ENCODE results near the gene ZCCHC10. TPM values are rescaled to one million over a fixed set of nuclear protein-coding genes. Genes with fewer than 3 reads are reported as not detected.

Gene ZCCHC10
- total RNA-seq (10 to 100 TPM; 16.9 to 18.4 TPM), polyA plus RNA-seq (ENCODE audit: insufficient read length in 2 of 2) (10 to 100 TPM; 22.7 to 25.4 TPM)
- long read RNA-seq, donor 1, transcript ZCCHC10-201 (4 exons, 2,178 nt), result major isoform, 12 of 26 reads
- long read RNA-seq, donor 1, partial matches to known transcripts, result 7 of 26 reads
- long read RNA-seq, donor 1, other reads (novel, unspliced or antisense), result 0 of 26 reads
- long read RNA-seq, donor 2, transcript ZCCHC10-201 (4 exons, 2,178 nt), result major isoform, 5 of 6 reads
- long read RNA-seq, donor 2, partial matches to known transcripts, result 0 of 6 reads
- long read RNA-seq, donor 2, other reads (novel, unspliced or antisense), result 0 of 6 reads
- long read RNA-seq, donor 3, partial matches to known transcripts, result 0 of 5 reads
- long read RNA-seq, donor 3, other reads (novel, unspliced or antisense), result 0 of 5 reads
- long read RNA-seq, donor 4, transcript ZCCHC10-201 (4 exons, 2,178 nt), result major isoform, 17 of 72 reads
- long read RNA-seq, donor 4, partial matches to known transcripts, result 47 of 72 reads
- long read RNA-seq, donor 4, other reads (novel, unspliced or antisense), result 0 of 72 reads

- Histone ChIP-seq H3K4me1 (ENCODE audit: control insufficient read depth, insufficient read depth, low read length) (peaks cover 5% of the 10 kb centered on the region), H3K36me3 (ENCODE audit: control insufficient read depth, insufficient read depth, low read length) (peaks cover 7% of the 10 kb centered on the region), H3K9me3 (ENCODE audit: control insufficient read depth, insufficient read depth, low read length) (no peaks in the 10 kb centered on the region), H3K27ac (ENCODE audit: low read depth, low read length) (peak within 1 kb of the TSS; percentile 96), H3K27me3 (ENCODE audit: control insufficient read depth, insufficient read depth, low read length) (no peaks in the 10 kb centered on the region), H3K4me3 (ENCODE audit: low read depth, low read length) (peak within 1 kb of the TSS; percentile 94)
- DNase-seq (ENCODE audit: low read depth in 4 of 6, low spot score in 6 of 6), result peak; percentile 88 to 99 (median 94)
- 0% methylated on average over 46 of the region's 53 CpGs for whole genome bisulfite sequencing (ENCODE audit: insufficient coverage)
Observed at GRCh38 chr5:133025804-133026663, at the start of gene ZCCHC10. TSS of gene ZCCHC10 (minus strand) at chr5:133026549. CDS start at chr5:133026537, 12 bp downstream.

GRCh38 chr5:133075572-133076536 lies 49.5 kb upstream of the ZCCHC10 start:
- no peak for DNase-seq (ENCODE audit: low read depth in 4 of 6, low spot score in 6 of 6)
- H3K9me3 ChIP-seq (ENCODE audit: control insufficient read depth, insufficient read depth, low read length), result no peaks in the 10 kb centered on the region
- H3K4me1 ChIP-seq (ENCODE audit: control insufficient read depth, insufficient read depth, low read length), result no peaks in the 10 kb centered on the region
- H3K27me3 ChIP-seq (ENCODE audit: control insufficient read depth, insufficient read depth, low read length), result no peaks in the 10 kb centered on the region
- H3K36me3 ChIP-seq (ENCODE audit: control insufficient read depth, insufficient read depth, low read length), result peaks cover 22% of the 10 kb centered on the region
- no peak overlapping the region for H3K27ac ChIP-seq (ENCODE audit: low read depth, low read length)
- WGBS (ENCODE audit: insufficient coverage), result 77% methylated on average over 2 of the region's 7 CpGs
- no peak overlapping the region for H3K4me3 ChIP-seq (ENCODE audit: low read depth, low read length)

GRCh38 chr5:133072021-133072420 lies 45.7 kb upstream of the ZCCHC10 start:
- no peaks in the 10 kb centered on the region for H3K27me3 ChIP-seq (ENCODE audit: control insufficient read depth, insufficient read depth, low read length)
- WGBS (ENCODE audit: insufficient coverage), result 64% methylated on average over 3 of the region's 4 CpGs
- H3K4me3 ChIP-seq (ENCODE audit: low read depth, low read length), result no peak overlapping the region
- H3K9me3 ChIP-seq (ENCODE audit: control insufficient read depth, insufficient read depth, low read length), result no peaks in the 10 kb centered on the region
- H3K4me1 ChIP-seq (ENCODE audit: control insufficient read depth, insufficient read depth, low read length), result no peaks in the 10 kb centered on the region
- H3K27ac ChIP-seq (ENCODE audit: low read depth, low read length), result no peak overlapping the region
- no peak for DNase-seq (ENCODE audit: low read depth in 4 of 6, low spot score in 6 of 6)
- peaks cover 36% of the 10 kb centered on the region for H3K36me3 ChIP-seq (ENCODE audit: control insufficient read depth, insufficient read depth, low read length)

- WGBS (ENCODE audit: insufficient coverage), result no CpG with 5 or more reads among the region's 2 CpGs
- Histone ChIP-seq H3K27ac (ENCODE audit: low read depth, low read length) (no peak overlapping the region), H3K4me3 (ENCODE audit: low read depth, low read length) (no peak overlapping the region), H3K36me3 (ENCODE audit: control insufficient read depth, insufficient read depth, low read length) (peaks cover 25% of the 10 kb centered on the region), H3K4me1 (ENCODE audit: control insufficient read depth, insufficient read depth, low read length) (no peaks in the 10 kb centered on the region), H3K27me3 (ENCODE audit: control insufficient read depth, insufficient read depth, low read length) (no peaks in the 10 kb centered on the region), H3K9me3 (ENCODE audit: control insufficient read depth, insufficient read depth, low read length) (no peaks in the 10 kb centered on the region)
- DNase-seq (ENCODE audit: low read depth in 4 of 6, low spot score in 6 of 6), result no peak
Observed at GRCh38 chr5:133066045-133066444, 39.7 kb upstream of the ZCCHC10 start.

- Histone ChIP-seq H3K27ac (ENCODE audit: low read depth, low read length) (no peak overlapping the region), H3K4me3 (ENCODE audit: low read depth, low read length) (no peak overlapping the region), H3K27me3 (ENCODE audit: control insufficient read depth, insufficient read depth, low read length) (no peaks in the 10 kb centered on the region), H3K36me3 (ENCODE audit: control insufficient read depth, insufficient read depth, low read length) (peaks cover 20% of the 10 kb centered on the region), H3K9me3 (ENCODE audit: control insufficient read depth, insufficient read depth, low read length) (no peaks in the 10 kb centered on the region), H3K4me1 (ENCODE audit: control insufficient read depth, insufficient read depth, low read length) (no peaks in the 10 kb centered on the region)
- 86% methylated on average over 1 of the region's 1 CpG for WGBS (ENCODE audit: insufficient coverage)
- DNase-seq (ENCODE audit: low read depth in 4 of 6, low spot score in 6 of 6), result no peak
Observed at GRCh38 chr5:133065471-133065870, 39.1 kb upstream of the ZCCHC10 start.

- WGBS (ENCODE audit: insufficient coverage), result 94% methylated on average over 3 of the region's 10 CpGs
- Histone ChIP-seq H3K4me3 (ENCODE audit: low read depth, low read length) (no peak overlapping the region), H3K27ac (ENCODE audit: low read depth, low read length) (no peak overlapping the region), H3K4me1 (ENCODE audit: control insufficient read depth, insufficient read depth, low read length) (no peaks in the 10 kb centered on the region), H3K9me3 (ENCODE audit: control insufficient read depth, insufficient read depth, low read length) (no peaks in the 10 kb centered on the region), H3K27me3 (ENCODE audit: control insufficient read depth, insufficient read depth, low read length) (no peaks in the 10 kb centered on the region), H3K36me3 (ENCODE audit: control insufficient read depth, insufficient read depth, low read length) (peaks cover 9% of the 10 kb centered on the region)
- no peak for DNase-seq (ENCODE audit: low read depth in 4 of 6, low spot score in 6 of 6)
Observed at GRCh38 chr5:133063965-133064364, 37.6 kb upstream of the ZCCHC10 start.

- H3K9me3 ChIP-seq (ENCODE audit: control insufficient read depth, insufficient read depth, low read length), result no peaks in the 10 kb centered on the region
- no peaks in the 10 kb centered on the region for H3K27me3 ChIP-seq (ENCODE audit: control insufficient read depth, insufficient read depth, low read length)
- H3K27ac ChIP-seq (ENCODE audit: low read depth, low read length), result no peak overlapping the region
- H3K36me3 ChIP-seq (ENCODE audit: control insufficient read depth, insufficient read depth, low read length), result peaks cover 3% of the 10 kb centered on the region
- no peaks in the 10 kb centered on the region for H3K4me1 ChIP-seq (ENCODE audit: control insufficient read depth, insufficient read depth, low read length)
- H3K4me3 ChIP-seq (ENCODE audit: low read depth, low read length), result no peak overlapping the region
- WGBS (ENCODE audit: insufficient coverage), result 67% methylated on average over 1 of the region's 1 CpG
- no peak for DNase-seq (ENCODE audit: low read depth in 4 of 6, low spot score in 6 of 6)
Observed at GRCh38 chr5:133062276-133062675, 35.9 kb upstream of the ZCCHC10 start.

GRCh38 chr5:133059621-133060020 lies 33.3 kb upstream of the ZCCHC10 start:
- Histone ChIP-seq H3K4me3 (ENCODE audit: low read depth, low read length) (no peak overlapping the region), H3K36me3 (ENCODE audit: control insufficient read depth, insufficient read depth, low read length) (no peaks in the 10 kb centered on the region), H3K4me1 (ENCODE audit: control insufficient read depth, insufficient read depth, low read length) (no peaks in the 10 kb centered on the region), H3K27me3 (ENCODE audit: control insufficient read depth, insufficient read depth, low read length) (no peaks in the 10 kb centered on the region), H3K27ac (ENCODE audit: low read depth, low read length) (no peak overlapping the region), H3K9me3 (ENCODE audit: control insufficient read depth, insufficient read depth, low read length) (no peaks in the 10 kb centered on the region)
- no peak for DNase-seq (ENCODE audit: low read depth in 4 of 6, low spot score in 6 of 6)
- no CpG with 5 or more reads among the region's 3 CpGs for WGBS (ENCODE audit: insufficient coverage)

GRCh38 chr5:133056891-133057290 lies 30.5 kb upstream of the ZCCHC10 start:
- Histone ChIP-seq H3K4me3 (ENCODE audit: low read depth, low read length) (no peak overlapping the region), H3K4me1 (ENCODE audit: control insufficient read depth, insufficient read depth, low read length) (peaks cover 19% of the 10 kb centered on the region), H3K9me3 (ENCODE audit: control insufficient read depth, insufficient read depth, low read length) (no peaks in the 10 kb centered on the region), H3K27ac (ENCODE audit: low read depth, low read length) (no peak overlapping the region), H3K36me3 (ENCODE audit: control insufficient read depth, insufficient read depth, low read length) (peaks cover 10% of the 10 kb centered on the region), H3K27me3 (ENCODE audit: control insufficient read depth, insufficient read depth, low read length) (no peaks in the 10 kb centered on the region)
- WGBS (ENCODE audit: insufficient coverage), result no CpG with 5 or more reads among the region's 1 CpG
- DNase-seq (ENCODE audit: low read depth in 4 of 6, low spot score in 6 of 6), result no peak
